Stimulated activated CD4-positive, alpha-beta T cell treated with anti-CD3 and anti-CD28 coated beads, TNF-alpha, amount 100 ng/mL, for 4 hours (primary cell): ENCODE measurements around the gene GPT2.
"Not testable (repeated sequence)": the region's sequence is repeated elsewhere in the genome, so short reads cannot be mapped to it uniquely, and the experiment has no call there.

ENCODE experiments used
- DNase-seq, 3 experiments: peaks; one replicate each; pipeline ENCODE4 v3.0.0-alpha.2; 2020; ENCODE audit warnings: low read depth in 3 of 3

GPT2 gene

DNA sequence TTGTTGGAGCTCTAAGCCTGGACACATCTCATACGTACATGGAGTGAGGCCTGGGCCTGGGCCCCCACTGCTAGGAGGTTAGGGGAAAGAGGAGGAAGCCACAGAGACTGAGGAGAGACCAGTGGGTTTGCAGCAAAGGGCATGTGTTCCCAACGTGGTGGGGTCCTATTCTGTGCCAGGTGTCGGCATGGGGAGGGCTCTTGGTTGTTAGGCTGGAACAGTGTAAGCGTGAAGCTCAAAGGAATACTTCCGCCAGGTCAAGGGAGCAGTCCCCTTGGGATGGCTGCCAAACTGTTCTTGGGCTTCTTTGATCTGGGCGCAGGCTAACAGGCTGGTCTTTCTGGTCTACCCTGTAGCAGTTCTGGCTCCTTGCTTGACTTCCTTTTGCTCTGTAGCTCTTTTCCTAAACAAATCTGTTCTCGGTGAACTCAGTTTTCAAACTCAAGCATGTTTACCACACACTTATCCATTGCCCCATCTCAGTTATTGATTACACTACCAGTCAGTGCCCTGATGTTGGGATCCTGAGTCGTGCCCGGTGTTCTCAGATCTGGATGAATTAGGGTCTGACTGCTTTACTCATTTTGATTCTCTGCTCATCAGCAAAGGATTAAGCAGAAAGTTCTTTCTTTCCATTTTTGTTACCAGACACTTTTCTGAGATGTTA, 36.4 kb downstream of the GPT2 start:
- no peak for DNase-seq

DNA sequence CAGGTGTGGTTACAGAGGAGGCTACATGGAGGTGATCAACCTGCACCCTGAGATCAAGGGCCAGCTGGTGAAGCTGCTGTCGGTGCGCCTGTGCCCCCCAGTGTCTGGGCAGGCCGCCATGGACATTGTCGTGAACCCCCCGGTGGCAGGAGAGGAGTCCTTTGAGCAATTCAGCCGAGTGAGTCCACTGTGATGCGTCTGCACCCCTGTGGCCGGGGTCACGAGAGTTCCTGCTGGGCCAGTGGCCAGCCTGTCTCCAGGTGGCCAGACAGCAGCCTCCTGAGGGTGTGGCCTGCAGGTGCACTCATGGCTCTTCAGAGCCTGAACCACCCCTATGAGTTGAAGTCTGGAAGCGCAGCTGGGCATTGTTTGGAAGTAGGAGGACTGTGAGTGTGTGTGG, 38.1 kb downstream of the GPT2 start:
- no peak for DNase-seq

DNA sequence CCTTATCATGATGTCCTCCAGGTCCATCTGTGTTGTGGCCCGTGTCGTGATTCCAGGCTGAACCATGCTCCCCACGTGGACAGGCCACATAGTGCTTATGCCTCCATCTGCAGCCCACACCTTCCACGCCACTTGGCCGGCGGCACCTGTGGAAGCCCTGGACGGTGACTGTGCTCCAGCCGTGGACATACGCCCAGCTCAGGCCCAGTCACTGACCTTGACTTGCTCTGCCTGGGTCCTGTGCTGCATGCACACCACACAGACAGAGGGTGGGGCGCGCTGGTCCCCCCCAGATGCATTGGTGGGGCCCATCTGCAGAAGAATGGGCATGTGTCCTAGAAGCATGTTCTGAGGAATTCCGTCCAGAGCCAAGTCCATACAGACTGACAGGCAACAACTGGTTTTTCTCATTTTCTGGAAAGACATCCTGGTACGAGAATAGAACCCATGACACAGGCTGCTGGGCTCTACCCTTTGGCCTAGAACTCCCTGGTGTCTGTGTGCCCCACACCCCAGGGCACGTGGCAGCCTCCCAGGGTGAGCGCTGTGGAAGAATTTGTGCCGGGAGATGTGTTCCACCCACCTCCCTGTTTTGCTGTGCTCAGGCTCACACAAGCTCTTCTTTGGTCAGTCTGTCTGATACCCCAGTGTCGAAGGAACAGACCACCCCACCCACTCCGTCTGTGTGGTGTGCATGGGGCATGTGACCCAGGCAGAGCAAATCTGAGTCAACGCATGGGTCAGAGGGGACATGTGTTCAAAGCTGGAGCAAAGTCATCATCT, 39.5 kb downstream of the GPT2 start:
- DNase-seq = no peak

DNA sequence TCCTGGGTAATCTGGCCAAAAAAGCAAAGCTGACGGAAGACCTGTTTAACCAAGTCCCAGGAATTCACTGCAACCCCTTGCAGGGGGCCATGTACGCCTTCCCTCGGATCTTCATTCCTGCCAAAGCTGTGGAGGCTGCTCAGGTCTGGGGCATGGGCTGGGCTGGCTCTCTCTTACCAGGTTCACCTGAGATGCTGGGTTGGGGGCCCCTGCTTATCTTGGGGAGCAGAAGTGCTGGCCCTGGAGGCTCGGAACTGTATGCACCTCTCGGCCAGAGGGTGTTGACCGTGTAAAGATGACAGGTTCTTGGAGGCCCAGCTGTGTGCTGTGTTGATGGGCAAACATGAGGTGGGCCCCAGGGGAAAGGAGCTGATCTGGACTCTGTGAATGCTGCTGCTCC, 40.2 kb downstream of the GPT2 start:
- DNase-seq = no peak

DNA sequence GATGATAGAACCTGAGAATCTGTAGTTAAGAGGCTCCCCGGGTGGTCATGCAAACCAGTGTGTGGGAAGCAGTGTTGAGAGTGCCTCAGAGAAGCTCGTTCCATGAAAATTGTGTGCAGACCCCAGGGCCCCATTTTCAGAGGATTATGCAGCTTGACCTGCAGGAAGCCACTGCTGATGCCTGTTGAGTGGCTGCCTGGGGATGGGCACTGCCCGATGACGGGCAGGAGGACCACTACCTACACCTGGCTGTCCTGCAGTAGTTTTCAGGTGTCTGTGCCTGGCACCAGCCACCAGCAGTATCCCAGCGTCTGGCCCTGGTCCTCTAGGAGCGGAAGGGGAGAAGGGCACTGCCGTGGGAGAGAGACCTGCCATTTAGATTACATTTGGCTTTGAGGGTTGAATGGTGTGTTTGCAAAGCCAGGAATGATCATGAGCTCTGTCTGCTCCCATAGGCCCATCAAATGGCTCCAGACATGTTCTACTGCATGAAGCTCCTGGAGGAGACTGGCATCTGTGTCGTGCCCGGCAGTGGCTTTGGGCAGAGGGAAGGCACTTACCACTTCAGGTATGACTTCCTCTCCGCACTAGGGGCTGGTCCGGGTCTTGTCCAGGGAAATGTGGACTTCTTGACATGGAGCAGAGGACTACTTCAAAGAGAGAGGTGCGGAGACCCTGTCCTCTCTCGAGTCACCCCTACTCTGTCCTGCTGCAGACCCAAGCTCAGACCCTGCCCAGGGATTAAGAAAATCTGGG, 42.5 kb downstream of the GPT2 start:
- DNase-seq = no peak

DNA sequence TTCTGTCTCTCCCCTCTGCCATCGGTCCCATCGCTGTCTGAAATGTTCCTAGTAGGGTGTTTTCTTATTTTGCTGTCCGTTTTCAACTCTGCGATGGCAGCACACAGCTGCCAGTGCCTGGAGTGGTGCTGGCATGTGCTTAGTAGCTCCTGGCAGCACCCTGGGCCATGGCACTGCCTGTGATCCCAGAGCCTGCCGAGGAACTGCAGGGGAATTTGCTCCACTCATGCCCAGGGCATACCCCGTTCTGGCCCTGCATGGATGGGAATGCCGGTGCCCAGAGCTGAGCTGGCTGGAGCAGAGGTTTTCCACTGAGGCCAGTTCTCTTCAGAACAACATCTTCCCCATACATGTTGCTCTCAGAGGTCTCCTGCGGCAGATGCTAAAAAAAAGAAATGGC, 43.1 kb downstream of the GPT2 start:
- no peak for DNase-seq

DNA sequence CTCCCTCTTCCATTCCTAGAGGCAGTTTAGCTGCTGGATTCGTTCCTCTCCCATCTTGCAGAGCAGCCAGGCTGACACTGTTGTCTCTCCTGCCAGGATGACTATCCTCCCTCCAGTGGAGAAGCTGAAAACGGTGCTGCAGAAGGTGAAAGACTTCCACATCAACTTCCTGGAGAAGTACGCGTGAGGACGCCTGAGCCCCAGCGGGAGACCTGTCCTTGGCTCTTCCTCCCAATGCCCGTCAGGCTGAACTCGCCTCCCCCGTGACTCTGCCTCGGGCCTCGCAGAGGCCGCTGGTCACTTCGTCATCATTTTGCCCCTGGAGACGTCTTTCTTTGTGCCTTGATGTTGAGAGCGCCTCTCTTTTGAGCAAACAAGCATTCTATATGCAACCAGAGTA, 44.6 kb downstream of the GPT2 start:
- DNase-seq = no peak

DNA sequence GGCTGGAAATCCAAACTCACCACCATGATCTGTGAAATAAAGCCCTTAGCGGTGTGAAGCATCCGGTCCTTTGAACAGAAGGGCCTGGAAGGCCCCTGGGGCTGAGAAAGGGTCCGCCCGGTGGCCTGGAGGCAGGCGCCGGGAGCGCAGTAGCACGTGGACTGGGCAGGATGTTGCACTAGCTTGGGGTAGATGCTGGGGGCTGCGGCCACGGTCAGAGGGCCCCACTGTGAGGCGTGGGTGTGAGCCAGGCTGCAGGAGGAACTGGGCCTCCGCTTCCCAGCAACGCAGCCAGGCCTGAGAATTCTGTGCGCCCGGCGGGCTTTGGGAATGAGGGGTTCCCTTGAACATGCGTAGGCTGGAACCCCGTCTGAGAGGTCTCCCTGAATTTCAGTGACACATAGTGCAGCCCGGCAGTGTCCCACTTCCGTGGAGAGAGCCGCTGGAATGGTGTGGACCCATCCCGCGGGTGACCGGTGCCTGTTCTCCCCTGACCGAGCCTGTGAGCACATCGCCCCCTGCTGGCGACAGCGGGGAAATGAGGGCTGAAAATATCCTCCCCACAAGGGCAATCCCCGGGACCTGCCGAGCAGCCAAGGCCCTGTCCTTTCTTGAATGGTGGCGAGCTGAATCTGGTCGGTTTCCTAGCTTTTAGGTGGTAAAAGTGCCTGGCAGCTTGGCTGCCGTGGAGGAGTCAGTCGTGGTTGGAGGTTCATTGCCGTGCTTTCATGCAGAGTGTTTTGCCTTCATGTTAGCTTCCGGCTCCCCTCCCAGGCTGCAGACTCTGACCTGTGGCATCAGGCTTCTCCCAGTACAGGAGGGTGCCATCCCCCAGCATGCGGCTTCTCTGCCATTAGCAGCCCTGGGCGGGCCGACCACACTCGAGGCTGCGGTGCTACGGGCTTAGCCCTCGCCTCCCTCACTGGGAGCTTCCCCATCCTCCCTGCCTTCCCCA, 45.5 kb downstream of the GPT2 start:
- peak; percentile 18 to 36 (median 32) for DNase-seq

DNA sequence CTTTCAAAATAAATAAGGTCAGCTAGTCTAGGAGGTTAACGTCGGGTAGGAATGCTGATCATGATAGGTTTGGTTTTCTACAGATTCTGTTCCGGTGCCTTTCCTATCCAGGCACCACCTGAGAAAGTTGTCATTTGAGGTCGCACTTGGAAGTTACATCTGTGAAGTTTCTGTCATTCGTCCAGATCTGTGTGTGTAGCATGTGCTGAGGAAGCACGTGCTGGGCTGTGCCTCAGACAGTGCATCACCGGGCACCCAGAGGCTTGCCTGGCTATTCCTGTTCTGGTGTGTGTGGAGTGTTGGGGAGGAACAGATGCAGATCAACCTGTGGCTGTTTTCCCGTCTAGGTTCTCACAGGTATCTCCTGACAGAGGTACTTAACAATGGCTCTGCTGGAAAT, 46.7 kb downstream of the GPT2 start:
- DNase-seq = no peak

DNA sequence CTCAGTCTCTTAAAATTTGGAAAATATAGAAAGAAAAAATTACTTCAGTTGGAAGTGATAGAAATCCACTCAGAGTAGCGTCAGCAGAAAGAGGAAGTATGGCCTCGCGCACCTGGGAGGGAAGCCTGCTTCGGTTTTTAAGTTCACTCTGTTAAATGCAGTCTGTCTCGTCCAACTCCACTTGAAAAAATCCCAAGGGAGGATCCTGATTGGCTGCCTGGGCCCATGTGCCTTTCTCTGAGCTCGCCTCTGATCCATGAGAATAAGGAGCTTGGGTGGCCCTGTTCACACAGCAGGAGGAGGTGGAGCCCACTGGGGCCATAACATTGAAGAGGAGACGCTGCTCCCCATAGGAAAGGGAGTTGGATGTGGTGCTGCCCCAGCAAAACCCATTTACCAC, 48.6 kb downstream of the GPT2 start:
- DNase-seq = no peak

DNA sequence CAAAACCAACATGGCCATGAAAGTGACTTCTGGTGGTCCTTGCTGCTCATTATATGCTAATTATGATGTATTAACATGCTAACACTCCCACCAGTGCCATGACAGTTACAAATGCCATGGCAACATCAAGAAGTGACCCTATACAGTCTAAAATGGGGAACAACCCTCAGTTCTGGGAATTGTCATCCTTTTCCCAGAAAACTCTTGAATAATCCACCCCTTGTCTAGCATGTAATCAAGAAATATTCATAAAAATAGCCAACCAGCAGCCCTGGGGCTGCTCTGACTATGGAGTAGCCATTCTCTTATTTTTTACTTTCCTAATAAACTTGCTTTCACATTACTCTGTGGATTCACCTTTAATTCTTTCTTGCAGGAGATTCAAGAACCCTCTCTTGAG, 53.4 kb downstream of the GPT2 start:
- DNase-seq = no peak

DNA sequence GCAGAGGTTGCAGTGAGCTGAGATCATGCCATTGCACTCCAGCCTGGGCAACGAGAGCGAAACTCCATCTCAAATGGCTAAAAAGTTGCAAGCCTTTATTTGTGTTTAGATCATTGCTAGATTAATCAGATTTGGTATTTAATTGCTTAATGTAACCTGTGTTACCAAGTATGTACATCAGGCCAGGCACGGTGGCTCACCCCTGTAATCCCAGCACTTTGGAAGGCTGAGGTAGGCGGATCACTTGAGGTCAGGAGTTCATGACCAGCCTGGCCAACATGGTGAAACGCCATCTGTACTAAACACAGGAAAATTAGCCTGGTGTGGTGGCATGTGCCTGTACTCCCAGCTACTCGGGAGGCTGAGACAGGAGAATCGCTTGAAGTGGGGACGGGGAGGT, 60.6 kb downstream of the GPT2 start:
- DNase-seq = not testable (repeated sequence)

DNA sequence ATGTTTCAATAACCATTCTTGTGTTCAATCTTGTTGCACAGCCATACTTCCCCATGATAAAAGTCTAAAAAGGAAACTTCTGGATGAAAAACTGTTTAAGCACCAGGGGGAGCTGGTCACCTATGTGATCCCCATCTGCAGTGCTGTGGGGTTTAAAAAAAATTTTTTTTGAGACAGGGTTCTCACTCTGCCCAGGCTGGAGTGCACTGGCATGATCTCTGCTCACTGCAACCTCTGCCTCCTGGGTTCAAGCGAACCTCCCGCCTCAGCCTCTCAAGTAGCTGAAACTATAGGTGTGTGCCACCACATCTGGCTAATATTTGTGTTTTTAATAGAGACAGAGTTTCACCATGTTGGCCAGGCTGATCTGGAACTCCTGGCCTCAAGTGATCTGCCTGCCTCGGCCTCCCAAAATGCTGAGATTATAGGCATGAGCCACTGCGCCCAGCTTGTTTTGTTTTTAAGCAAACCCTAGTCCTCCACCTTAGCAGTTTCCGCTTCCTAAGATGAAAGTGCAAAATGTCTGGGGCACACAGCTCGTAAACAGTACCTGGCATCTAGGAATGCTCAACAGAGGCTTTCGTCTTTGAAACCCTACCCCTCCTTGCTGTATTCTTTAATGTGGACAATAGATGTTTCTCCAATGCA, 63.9 kb downstream of the GPT2 start:
- DNase-seq = no peak

DNA sequence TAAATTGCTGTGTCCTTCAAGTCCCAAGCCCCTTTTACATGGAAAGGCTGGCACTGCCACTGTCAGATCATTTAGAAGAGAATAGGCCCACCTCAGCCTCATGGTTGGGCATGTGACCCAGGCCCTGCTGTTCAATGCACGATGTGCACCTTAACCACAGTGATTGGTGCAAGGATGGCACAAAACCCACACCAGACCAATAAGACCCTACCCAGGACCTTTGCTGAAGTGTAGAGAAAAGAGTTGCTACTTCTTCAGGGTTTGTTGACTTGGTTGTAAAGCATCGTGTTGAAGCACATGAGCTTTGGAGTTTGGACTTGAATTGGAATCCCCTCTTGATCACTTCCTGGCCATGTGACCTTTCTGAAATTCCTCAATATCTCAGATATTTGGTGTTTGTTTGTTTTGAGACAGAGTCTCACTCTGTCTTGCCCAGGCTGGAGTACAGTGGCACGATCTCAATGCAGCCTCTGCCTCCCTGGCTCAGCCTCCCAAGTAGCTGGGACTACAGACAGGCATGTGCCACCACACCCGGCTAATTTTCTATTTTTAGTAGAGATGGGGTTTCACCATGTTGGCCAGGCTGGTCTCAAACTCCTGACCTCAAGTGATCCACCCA, 64.5 kb downstream of the GPT2 start:
- no peak for DNase-seq

DNA sequence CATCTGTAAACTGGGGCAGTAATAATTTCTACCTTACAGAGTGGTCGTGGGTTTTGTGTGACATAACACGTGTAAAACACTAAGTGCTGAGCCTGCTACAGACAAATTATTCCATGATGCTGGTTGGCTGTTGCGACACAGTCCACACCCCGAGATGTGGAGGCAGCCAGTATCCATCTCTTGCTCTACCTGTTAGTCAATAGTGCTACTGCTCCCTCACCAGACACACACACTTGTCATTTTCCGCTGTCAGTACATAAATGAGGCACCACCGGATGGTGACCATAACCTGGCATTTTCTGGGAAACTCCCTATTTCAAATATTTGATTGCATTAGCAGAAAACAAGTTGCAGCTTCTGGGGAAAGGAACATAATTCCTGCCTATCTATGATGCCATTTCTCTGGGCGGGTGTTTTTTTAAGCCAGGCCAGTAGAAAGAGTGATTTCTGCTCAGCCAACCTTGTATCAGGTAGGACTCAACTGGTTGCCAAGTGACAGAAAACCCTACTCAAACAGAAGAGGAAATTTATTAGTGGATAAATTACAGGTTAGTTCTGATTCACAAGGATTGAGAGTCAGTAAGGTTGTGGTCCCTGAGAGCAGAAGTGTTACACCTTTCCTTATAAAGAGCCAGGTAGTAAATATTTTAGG, 65.2 kb downstream of the GPT2 start:
- DNase-seq = no peak

DNA sequence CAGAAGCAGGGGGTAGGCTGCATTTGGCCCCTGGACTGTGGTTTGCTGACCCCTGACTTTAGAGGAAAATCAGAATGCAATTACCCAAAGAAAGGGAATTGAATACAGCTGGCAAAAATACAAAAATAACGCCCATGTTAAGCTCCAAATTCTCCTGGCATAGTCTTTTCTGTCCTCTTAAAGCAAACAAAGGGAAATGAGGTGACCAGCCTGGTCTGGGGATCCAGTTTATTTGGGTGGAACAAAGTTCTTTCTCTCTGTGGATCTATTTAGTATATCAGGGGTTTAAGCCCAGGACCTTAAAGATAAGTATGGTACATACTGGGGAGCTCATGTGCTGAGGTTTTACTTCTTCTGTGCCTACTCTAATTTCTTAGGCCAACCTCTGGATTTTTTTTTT, 65.8 kb downstream of the GPT2 start:
- no peak for DNase-seq

DNA sequence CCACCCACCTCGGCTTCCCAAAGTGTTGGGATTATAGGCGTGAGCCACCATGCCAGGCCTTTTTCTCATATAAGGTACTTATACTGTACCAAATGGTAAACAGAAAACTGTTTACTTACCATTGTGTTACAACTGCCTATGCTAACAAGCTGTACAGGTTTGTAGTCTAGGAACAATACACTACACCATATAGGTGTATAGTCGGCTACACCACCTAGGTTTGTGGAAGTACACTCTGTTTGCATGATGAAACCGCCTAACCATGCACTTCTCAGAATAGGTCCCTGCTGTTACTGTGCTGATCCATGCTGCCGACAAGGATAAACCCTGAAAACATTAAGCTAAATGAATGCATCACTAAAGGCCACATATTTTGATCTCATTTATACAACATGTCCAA, 70.4 kb downstream of the GPT2 start:
- no peak for DNase-seq

DNA sequence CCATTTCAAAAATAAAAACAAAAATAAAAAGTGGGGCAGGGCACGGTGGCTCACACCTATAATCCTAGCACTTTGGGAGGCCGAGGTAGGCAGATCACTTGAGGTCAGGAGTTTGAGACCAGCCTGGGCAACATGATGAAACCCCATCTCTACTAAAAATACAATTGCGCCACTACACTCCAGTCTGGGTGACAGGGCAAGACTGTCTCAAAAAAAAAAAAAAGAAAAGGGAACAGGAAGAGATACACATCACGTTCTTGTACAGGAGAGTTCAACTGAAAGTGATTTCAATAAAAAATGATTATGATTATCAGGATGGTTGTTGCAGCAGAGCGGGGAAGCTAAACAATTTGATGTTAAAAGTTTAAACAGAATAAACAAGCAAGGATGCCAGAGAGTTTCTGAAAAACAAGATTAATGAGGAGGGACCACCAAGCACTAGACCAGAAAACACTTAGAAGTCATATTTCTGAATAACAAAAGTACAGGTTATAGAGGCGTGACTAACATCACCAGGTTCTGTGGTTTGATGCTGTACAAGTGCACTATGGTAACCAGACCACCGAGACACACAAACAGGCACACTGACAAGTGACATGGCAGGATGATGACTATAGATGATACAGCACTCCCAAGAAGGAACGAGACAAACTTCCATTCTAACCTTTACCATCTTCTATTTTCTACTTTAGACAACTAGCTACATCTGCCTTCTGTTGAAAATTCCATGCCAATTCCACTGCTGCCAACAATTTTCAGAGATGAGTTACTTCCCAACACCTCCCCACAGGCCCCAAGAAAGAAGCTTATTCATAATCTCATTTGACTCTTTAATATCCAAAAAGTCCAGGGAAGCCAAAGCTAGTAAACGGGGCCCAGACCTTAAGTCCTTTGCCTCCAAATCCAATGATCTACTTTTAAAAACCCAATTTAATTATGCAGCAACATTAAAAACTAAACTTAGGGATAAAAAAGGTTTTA, 77.5 kb downstream of the GPT2 start:
- DNase-seq = no peak

DNA sequence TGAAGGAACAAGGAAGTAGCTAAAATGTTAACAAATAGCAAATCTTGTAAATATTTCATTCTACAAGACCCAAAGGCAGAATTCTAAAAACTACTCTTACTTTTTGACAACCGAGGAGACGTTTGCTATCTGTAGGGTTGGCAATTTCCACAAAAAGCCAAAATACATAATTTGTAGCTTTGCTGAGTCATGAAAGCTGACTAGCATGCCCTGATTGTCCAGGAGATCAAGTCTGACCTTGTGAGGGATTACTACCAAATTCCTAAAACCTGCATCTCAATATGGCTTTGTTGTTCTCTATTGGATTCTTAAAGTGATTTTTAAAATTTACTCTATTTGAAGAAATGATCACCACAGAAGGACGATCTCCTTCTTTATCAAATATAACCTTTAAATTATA, 78.5 kb downstream of the GPT2 start:
- DNase-seq = no peak
